Hepatocyte (in vitro differentiated cells): ENCODE data around the gene CUBN.

Experiments used
- EZH2 ChIP-seq: fragments of 200-600 bp; sonication (generic); IDR thresholded peaks from 2 replicates; pipeline ENCODE4 v1.6.1; 2016; ENCODE audit warnings: antibody characterized with exemption, mild to moderate bottlenecking, borderline replicate concordance
- EZH2phosphoT487 ChIP-seq: fragments of 200-600 bp; sonication (generic); IDR thresholded peaks from one replicate; pipeline ENCODE4 v1.6.1; 2018; ENCODE audit warnings: antibody characterized with exemption, mild to moderate bottlenecking, low read depth, moderate library complexity; ENCODE audit not compliant: unreplicated experiment, severe bottlenecking
- TF ChIP-seq, protein P1 (sequence below): fragments of 200-600 bp; sonication (generic); IDR thresholded peaks from 2 replicates; pipeline ENCODE4 v1.5.1; 2016; ENCODE audit warnings: antibody characterized with exemption, mild to moderate bottlenecking; ENCODE audit not compliant: poor library complexity

DNA sequence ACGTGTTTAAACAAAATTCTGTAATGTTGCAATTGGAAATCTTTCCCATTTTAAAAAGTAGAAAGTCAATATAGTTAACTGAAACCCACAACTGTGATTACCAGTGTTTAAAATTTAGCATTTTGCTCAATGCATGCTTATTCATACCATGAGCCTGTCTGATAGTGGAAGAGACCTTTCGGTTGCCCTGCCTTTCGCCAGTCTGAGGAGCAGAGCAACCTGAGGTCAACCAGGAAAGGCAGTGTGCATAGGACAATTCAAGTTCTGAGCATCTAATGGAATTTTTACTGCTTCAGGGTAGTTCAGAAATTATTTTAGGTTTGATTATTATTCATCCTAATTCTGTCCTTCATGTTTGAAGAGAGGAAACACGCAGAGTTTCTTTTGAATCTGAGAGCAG lies 100.8 kb downstream of the CUBN start:
- TF ChIP-seq, protein P1, sequence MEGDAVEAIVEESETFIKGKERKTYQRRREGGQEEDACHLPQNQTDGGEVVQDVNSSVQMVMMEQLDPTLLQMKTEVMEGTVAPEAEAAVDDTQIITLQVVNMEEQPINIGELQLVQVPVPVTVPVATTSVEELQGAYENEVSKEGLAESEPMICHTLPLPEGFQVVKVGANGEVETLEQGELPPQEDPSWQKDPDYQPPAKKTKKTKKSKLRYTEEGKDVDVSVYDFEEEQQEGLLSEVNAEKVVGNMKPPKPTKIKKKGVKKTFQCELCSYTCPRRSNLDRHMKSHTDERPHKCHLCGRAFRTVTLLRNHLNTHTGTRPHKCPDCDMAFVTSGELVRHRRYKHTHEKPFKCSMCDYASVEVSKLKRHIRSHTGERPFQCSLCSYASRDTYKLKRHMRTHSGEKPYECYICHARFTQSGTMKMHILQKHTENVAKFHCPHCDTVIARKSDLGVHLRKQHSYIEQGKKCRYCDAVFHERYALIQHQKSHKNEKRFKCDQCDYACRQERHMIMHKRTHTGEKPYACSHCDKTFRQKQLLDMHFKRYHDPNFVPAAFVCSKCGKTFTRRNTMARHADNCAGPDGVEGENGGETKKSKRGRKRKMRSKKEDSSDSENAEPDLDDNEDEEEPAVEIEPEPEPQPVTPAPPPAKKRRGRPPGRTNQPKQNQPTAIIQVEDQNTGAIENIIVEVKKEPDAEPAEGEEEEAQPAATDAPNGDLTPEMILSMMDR = no peak
- TF ChIP-seq EZH2 (no peak), EZH2phosphoT487 (no peak)
